HCT116 (cell line): ENCODE results near the gene NFIX. TPM values are rescaled to one million over a fixed set of nuclear protein-coding genes. Genes with fewer than 3 reads are reported as not detected.

Experiments used
- ATAC-seq: fragments of 200-7000 bp; cut with Tn5 transposase; 2 replicates; pipeline ENCODE4 v1.9.1; 2020; ENCODE audit warnings: mild to moderate bottlenecking, moderate library complexity
- BruUV-seq: library from RNA; stranded (reverse); fragments of 400-500 nt; replicated peaks from 2 replicates; lab custom pipeline; 2021; lab: Mats Ljungman, UMichigan
- CTCF ChIA-PET: fragments of 300-600 bp; sonication (Branson Sonifier 250); formaldehyde crosslinking; loops from one replicate; lab custom pipeline; 2021; ENCODE audit warnings: antibody characterized with exemption; lab: Charles Lee
- POLR2A ChIA-PET: fragments of 300-600, 350-600 bp; sonication (Branson Sonifier 250); formaldehyde crosslinking; loops from one replicate; lab custom pipeline; 2021; ENCODE audit warnings: antibody characterized with exemption; lab: Charles Lee
- RAD21 ChIA-PET, 2 experiments: fragments of 300-600 bp; sonication (Branson Sonifier 250); formaldehyde crosslinking; loops; one replicate each; lab custom pipeline; 2023; ENCODE audit warnings: low total read pairs in 2 of 2; ENCODE audit not compliant: uncharacterized antibody in 2 of 2, unreplicated experiment in 2 of 2, low non-redundant PET in 1 of 2; lab: Charles Lee
- DNase-seq: peaks from one replicate; pipeline ENCODE4 v3.0.0-alpha.2; 2010; ENCODE audit warnings: low read depth, low spot score
- H2AFZ ChIP-seq: fragments of 200-600 bp; shearing (Covaris generic), sonication (generic); 2 replicates; pipeline ENCODE4 v1.6.1; 2017; ENCODE audit warnings: low read depth, mixed run types, mixed read lengths, antibody characterized with exemption, low read length; ENCODE audit not compliant: poor library complexity, severe bottlenecking
- H3K27ac ChIP-seq: 2 replicates; pipeline ENCODE4 v1.5.1; 2012; ENCODE audit warnings: low read depth, low read length
- H3K27me3 ChIP-seq: fragments of 200-600 bp; sonication (generic); 2 replicates; pipeline ENCODE4 v1.6.1; 2016; ENCODE audit warnings: mixed run types, low read length, mixed read lengths; ENCODE audit not compliant: insufficient read depth
- H3K36me3 ChIP-seq, 2 experiments: fragments of 200-500 bp in 1 of 2; fragments of 200-600 bp in 1 of 2; sonication (Bioruptor generic) in 1 of 2; sonication (generic) in 1 of 2; 2 replicates each; pipeline versions ENCODE4 v1.5.1 to v1.6.1; 2014 to 2016; ENCODE audit warnings: low read length in 2 of 2, inconsistent platforms in 1 of 2, mixed read lengths in 1 of 2, mixed run types in 1 of 2; ENCODE audit not compliant: insufficient read depth in 2 of 2, control insufficient read depth in 1 of 2
- H3K4me1 ChIP-seq, 2 experiments: fragments of 200-600 bp in 1 of 2; sonication (generic) in 1 of 2; 2 replicates each; pipeline versions ENCODE4 v1.5.1 to v1.6.1; 2012 to 2017; ENCODE audit warnings: low read length in 2 of 2, inconsistent platforms in 1 of 2, mild to moderate bottlenecking in 1 of 2, mixed read lengths in 1 of 2, mixed run types in 1 of 2, moderate library complexity in 1 of 2; ENCODE audit not compliant: insufficient read depth in 2 of 2, control insufficient read depth in 1 of 2
- H3K4me2 ChIP-seq: fragments of 200-600 bp; sonication (generic); 2 replicates; pipeline ENCODE4 v1.6.1; 2017; ENCODE audit warnings: mixed run types, low read length, mixed read lengths
- H3K4me3 ChIP-seq, 2 experiments: fragments of 200-600 bp in 1 of 2; sonication (generic) in 1 of 2; replicated peaks in 1 of 2; 2 replicates each; pipeline ENCODE4 v1.5.1; 2011 to 2016; ENCODE audit warnings: low read length in 2 of 2, control low read depth in 1 of 2, low read depth in 1 of 2, mild to moderate bottlenecking in 1 of 2, mixed read lengths in 1 of 2, mixed run types in 1 of 2
- H3K79me2 ChIP-seq: fragments of 200-600 bp; sonication (generic); 2 replicates; pipeline ENCODE4 v1.6.1; 2017; ENCODE audit warnings: mild to moderate bottlenecking, mixed run types, low read length, moderate library complexity, mixed read lengths; ENCODE audit not compliant: insufficient read depth
- H3K9ac ChIP-seq: fragments of 200-600 bp; sonication (generic); 2 replicates; pipeline ENCODE4 v1.6.1; 2016; ENCODE audit warnings: low read length, mixed read lengths
- H3K9me2 ChIP-seq: fragments of 200-600 bp; sonication (generic), shearing (Covaris generic); 2 replicates; pipeline ENCODE4 v1.6.1; 2017; ENCODE audit warnings: mixed run types, mild to moderate bottlenecking, moderate library complexity; ENCODE audit not compliant: insufficient read depth
- H3K9me3 ChIP-seq, 2 experiments: fragments of 200-500 bp in 1 of 2; fragments of 200-600 bp in 1 of 2; sonication (Bioruptor generic) in 1 of 2; sonication (generic) in 1 of 2; 2 replicates each; pipeline ENCODE4 v1.6.1; 2014 to 2017; ENCODE audit warnings: low read length in 2 of 2, mixed read lengths in 2 of 2, inconsistent platforms in 1 of 2, low read depth in 1 of 2, mild to moderate bottlenecking in 1 of 2, mixed run types in 1 of 2, moderate library complexity in 1 of 2; ENCODE audit not compliant: control insufficient read depth in 1 of 2, insufficient read depth in 1 of 2
- H4K20me1 ChIP-seq: fragments of 200-600 bp; sonication (generic), shearing (Covaris generic); 2 replicates; pipeline ENCODE4 v1.6.1; 2017; ENCODE audit warnings: mixed run types, mild to moderate bottlenecking, moderate library complexity; ENCODE audit not compliant: insufficient read depth
- SIN3A ChIP-seq: IDR thresholded peaks from 2 replicates; pipeline ENCODE4 v1.6.1; 2012; ENCODE audit warnings: low read depth
- ZBTB33 ChIP-seq: IDR thresholded peaks from 2 replicates; pipeline ENCODE4 v1.6.1; 2011; ENCODE audit warnings: mild to moderate bottlenecking, low read length, moderate library complexity; ENCODE audit not compliant: insufficient replicate concordance; ENCODE audit errors: extremely low read depth
- intact Hi-C: fragments of 100-400 bp; cut with micrococcal nuclease; formaldehyde crosslinking; loops from 2 replicates; pipeline ENCODE4 v1.10.0; 2022
- total RNA-seq: library from RNA; stranded (reverse); gene quantifications from one replicate; pipeline ENCODE4 v1.2.1, GENCODE V29; 2021; ENCODE audit not compliant: unreplicated experiment
- TF ChIP-seq, protein P1 (sequence below): IDR thresholded peaks from 2 replicates; pipeline ENCODE4 v1.6.1; 2012
- TF ChIP-seq, protein P2 (sequence below), 3 experiments: fragments of 200-600 bp in 1 of 3; sonication (generic) in 1 of 3; IDR thresholded peaks in 2 of 3; conservative IDR thresholded peaks in 1 of 3; 2 replicates each; pipeline ENCODE4 v1.5.1; 2012 to 2017; ENCODE audit warnings: low read depth in 2 of 3, low read length in 2 of 3, antibody characterized with exemption in 1 of 3, borderline replicate concordance in 1 of 3, control low read depth in 1 of 3, mild to moderate bottlenecking in 1 of 3, mixed read lengths in 1 of 3, mixed run types in 1 of 3, moderate library complexity in 1 of 3; ENCODE audit not compliant: insufficient read depth in 1 of 3

Gene NFIX
- total RNA-seq, 1 experiment from 2014 or later: 34.8 TPM

- RAD21 ChIA-PET: no interaction called here
- ATAC-seq: no peak
Measured at GRCh38 chr19:13007292-13008045, 12.2 kb downstream of the NFIX start.

More at GRCh38 chr19:13007292-13008045, 12.2 kb downstream of the NFIX start:
- ChIA-PET CTCF (no interaction called here), POLR2A (no interaction called here)
- Histone ChIP-seq H3K4me1 (peaks cover 3 to 8% of the 10 kb centered on the region in 2 experiments), H3K27ac (no peak overlapping the region), H3K9ac (no peak overlapping the region), H3K9me2 (no peaks in the 10 kb centered on the region), H4K20me1 (no peaks in the 10 kb centered on the region), H3K9me3 (no peaks in the 10 kb centered on the region), H3K27me3 (no peaks in the 10 kb centered on the region), H3K36me3 (no peaks in the 10 kb centered on the region), H3K4me2 (no peak overlapping the region), H3K79me2 (no peaks in the 10 kb centered on the region), H2AFZ (no peak overlapping the region)
- DNase-seq: no peak
- intact Hi-C loops: no loop called here
- no TSS peak for BruUV-seq
- TF ChIP-seq, protein P1, sequence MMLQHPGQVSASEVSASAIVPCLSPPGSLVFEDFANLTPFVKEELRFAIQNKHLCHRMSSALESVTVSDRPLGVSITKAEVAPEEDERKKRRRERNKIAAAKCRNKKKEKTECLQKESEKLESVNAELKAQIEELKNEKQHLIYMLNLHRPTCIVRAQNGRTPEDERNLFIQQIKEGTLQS: no peak
- TF ChIP-seq, protein P2, sequence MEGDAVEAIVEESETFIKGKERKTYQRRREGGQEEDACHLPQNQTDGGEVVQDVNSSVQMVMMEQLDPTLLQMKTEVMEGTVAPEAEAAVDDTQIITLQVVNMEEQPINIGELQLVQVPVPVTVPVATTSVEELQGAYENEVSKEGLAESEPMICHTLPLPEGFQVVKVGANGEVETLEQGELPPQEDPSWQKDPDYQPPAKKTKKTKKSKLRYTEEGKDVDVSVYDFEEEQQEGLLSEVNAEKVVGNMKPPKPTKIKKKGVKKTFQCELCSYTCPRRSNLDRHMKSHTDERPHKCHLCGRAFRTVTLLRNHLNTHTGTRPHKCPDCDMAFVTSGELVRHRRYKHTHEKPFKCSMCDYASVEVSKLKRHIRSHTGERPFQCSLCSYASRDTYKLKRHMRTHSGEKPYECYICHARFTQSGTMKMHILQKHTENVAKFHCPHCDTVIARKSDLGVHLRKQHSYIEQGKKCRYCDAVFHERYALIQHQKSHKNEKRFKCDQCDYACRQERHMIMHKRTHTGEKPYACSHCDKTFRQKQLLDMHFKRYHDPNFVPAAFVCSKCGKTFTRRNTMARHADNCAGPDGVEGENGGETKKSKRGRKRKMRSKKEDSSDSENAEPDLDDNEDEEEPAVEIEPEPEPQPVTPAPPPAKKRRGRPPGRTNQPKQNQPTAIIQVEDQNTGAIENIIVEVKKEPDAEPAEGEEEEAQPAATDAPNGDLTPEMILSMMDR (IDR thresholded peaks at IDR 0.05 in 2 of 3, conservative IDR thresholded peaks at IDR 0.05 in 1 of 3; ENCODE audit: borderline replicate concordance in 1 of 3, insufficient read depth in 1 of 3, low read depth in 2 of 3, low read length in 2 of 3): peak in 1 of 3 experiments; percentile 9; a peak in 1 of 6 replicates
- TF ChIP-seq SIN3A (no peak), ZBTB33 (no peak)
- TF ChIP-seq, all 23 proteins: peak for 1
- H3K4me3 ChIP-seq: no peak overlapping the region
